Skeletal muscle satellite cell (primary cell): Measurements from ENCODE around the gene HDGFL2.

ENCODE experiments used
- H3K27me3 ChIP-seq: 2 replicates; pipeline ENCODE4 v1.7.0; 2013; ENCODE audit warnings: low read length; ENCODE audit not compliant: control insufficient read depth, insufficient read depth
- H3K36me3 ChIP-seq: 2 replicates; pipeline ENCODE4 v1.7.0; 2013; ENCODE audit warnings: mild to moderate bottlenecking, control low read depth, low read length; ENCODE audit not compliant: insufficient read depth
- H3K4me1 ChIP-seq: 2 replicates; pipeline ENCODE4 v1.7.0; 2013; ENCODE audit warnings: low read length; ENCODE audit not compliant: control insufficient read depth, insufficient read depth
- H3K4me2 ChIP-seq: 2 replicates; pipeline ENCODE4 v1.7.0; 2013; ENCODE audit warnings: mild to moderate bottlenecking, low read length
- H3K4me3 ChIP-seq: 2 replicates; pipeline ENCODE4 v1.7.0; 2013; ENCODE audit warnings: low read length
- H3K9ac ChIP-seq: 2 replicates; pipeline ENCODE4 v1.7.0; 2013; ENCODE audit warnings: mild to moderate bottlenecking, low read depth, low read length, moderate library complexity
- H3K9me3 ChIP-seq: replicated peaks from 2 replicates; pipeline ENCODE4 v1.7.0; 2013; ENCODE audit warnings: mild to moderate bottlenecking, control low read depth, low read length

Gene HDGFL2

DNA sequence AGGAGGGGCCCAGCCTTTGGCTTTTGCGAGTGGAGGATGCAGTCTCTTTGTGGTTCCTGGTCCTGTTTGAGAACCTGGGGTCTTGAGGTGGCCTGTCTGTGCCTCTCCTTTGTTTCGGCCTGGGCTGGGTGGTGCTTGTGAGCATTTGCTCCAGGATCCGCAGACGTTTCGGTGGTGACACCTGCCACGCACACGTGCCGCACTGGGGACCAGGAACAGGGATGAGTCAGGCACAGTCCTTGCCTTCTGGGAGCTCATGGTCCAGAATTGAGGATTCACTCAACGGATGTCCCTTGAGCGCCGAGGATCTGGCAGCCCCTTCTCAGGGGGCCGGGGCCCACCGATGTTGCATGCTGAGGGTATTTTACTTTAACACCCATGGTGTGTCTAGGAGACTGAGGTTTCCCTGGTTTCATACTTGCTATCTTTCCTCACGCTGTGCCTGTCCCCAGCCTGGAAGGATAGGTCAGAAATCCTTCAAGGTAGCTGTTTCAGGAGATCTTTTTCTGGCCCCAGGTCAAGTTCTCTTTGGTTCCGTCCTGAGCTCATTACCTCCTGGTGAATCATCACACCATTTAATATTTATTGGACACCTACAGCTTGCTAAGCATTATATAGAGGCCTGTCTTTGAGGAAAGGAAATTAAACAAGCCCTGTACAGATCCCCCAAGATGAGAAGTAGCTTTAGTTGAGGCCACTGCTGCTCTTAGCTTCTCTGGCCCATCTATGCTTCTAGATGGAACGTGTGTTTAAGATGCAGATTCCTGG, 5.1 kb downstream of the HDGFL2 start:
- Histone ChIP-seq H3K27me3 (no peaks in the 10 kb centered on the region), H3K9me3 (no peaks in the 10 kb centered on the region), H3K4me1 (peaks cover 14% of the 10 kb centered on the region), H3K36me3 (peaks cover 32% of the 10 kb centered on the region), H3K9ac (no peak overlapping the region), H3K4me3 (no peak overlapping the region), H3K4me2 (no peak overlapping the region)

DNA sequence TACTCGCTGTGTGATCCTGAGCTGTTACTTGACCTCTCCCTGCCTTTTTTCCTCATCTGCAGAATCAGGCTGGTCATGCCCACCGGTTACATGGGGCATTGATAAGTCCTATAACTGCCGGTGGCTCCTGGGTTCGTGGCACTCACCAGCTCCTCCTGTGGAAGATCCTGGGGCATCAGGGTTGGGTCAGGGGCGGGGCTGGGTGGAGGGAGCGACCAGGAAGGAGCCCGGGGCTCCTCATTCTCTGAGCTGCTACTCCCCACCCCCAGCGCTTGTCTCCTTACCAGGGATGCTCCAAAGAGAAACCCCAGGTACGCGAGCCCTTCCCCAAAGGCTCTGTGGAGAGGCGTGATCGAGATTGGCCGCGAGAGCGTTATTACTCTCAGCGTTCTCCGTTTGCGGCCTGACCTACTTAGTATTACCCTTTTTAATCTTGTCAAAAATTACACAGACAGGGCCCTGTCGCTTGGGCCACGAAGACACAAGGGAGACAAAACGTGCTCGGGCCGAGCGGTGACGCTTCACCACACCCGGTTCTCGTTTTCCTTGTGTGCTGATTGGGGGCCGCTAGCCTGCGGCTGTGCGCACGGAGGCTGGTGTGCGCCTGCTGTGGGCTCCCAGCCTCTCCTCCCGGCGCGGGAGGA, 10.7 kb downstream of the HDGFL2 start:
- no peaks in the 10 kb centered on the region for H3K4me1 ChIP-seq
- H3K27me3 ChIP-seq, result no peaks in the 10 kb centered on the region
- H3K4me2 ChIP-seq, result no peak overlapping the region
- peaks cover 18% of the 10 kb centered on the region for H3K36me3 ChIP-seq
- no peak overlapping the region for H3K9ac ChIP-seq
- no peaks in the 10 kb centered on the region for H3K9me3 ChIP-seq
- H3K4me3 ChIP-seq, result no peak overlapping the region

DNA sequence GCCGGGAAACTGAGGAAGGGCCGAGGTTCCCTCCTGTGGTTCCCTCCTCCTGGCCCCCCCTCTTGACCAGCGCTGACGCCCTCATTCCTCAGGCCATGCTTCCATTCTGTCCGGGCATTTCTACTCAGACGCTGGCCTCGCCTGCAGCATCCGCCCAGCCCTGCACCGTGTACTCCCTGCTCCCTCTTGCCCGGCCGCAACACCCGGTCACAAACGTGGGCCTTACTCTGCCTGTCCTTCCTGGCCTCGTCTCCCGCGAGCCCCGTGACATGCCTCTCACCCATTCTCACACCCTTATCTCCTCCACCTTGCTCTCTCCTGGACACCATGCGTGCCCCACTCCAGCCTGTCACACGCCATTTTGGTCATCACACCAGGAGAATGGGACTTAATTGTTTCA, 11.3 kb downstream of the HDGFL2 start:
- H3K9me3 ChIP-seq, result no peaks in the 10 kb centered on the region
- H3K4me1 ChIP-seq, result no peaks in the 10 kb centered on the region
- H3K4me2 ChIP-seq, result no peak overlapping the region
- H3K4me3 ChIP-seq, result no peak overlapping the region
- no peaks in the 10 kb centered on the region for H3K27me3 ChIP-seq
- no peak overlapping the region for H3K9ac ChIP-seq
- H3K36me3 ChIP-seq, result peaks cover 17% of the 10 kb centered on the region

DNA sequence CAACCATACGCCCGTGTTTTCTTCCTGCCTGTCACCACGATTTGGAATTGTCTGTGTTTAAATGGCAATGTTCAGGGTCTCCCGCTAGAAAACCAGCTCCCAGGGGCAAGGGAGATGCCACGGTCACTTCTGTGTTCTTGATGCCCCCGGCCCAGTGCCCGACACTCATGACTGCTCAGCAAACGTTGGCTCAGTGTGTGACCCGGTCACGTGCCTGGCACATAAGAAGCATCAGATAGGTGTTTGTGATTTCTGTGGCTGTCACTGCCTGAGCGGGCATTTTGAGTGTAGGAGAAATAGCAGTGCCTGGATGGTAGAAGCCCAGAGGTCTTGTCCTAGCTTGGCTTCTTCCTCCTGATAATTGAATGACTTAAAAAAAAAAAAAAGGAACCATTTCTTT, 15.5 kb downstream of the HDGFL2 start:
- Histone ChIP-seq H3K4me3 (no peak overlapping the region), H3K9ac (no peak overlapping the region), H3K9me3 (no peaks in the 10 kb centered on the region), H3K36me3 (peaks cover 30% of the 10 kb centered on the region), H3K4me2 (no peak overlapping the region), H3K4me1 (no peaks in the 10 kb centered on the region), H3K27me3 (no peaks in the 10 kb centered on the region)

DNA sequence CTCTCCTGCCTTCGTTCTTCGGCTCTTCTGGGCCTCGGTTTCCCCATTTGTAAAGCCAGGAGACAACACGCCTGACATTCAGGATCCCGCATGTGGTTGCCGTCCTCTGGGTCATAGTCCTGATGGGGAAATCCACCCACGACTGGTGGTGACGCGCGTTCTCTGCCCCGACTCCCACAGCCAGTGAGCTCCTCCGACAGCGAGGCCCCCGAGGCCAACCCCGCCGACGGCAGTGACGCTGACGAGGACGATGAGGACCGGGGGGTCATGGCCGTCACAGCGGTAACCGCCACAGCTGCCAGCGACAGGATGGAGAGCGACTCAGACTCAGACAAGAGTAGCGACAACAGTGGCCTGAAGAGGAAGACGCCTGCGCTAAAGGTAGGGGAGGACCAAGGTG, 16.4 kb downstream of the HDGFL2 start:
- Histone ChIP-seq H3K27me3 (no peaks in the 10 kb centered on the region), H3K9me3 (no peaks in the 10 kb centered on the region), H3K9ac (no peak overlapping the region), H3K4me3 (no peak overlapping the region), H3K4me1 (no peaks in the 10 kb centered on the region), H3K4me2 (no peak overlapping the region), H3K36me3 (peaks cover 25% of the 10 kb centered on the region)

DNA sequence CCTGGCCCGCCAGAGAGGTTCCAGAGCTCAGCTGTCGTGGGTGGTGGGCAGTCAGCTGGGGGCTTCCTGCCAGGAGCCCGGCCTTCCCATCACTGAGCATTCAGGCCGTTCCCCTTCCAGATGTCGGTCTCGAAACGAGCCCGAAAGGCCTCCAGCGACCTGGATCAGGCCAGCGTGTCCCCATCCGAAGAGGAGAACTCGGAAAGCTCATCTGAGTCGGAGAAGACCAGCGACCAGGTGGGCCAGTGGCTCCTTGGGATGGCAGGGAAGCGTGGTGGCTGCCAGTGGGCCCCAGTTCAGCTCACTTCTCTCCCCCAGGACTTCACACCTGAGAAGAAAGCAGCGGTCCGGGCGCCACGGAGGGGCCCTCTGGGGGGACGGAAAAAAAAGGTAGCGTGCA, 19.3 kb downstream of the HDGFL2 start:
- Histone ChIP-seq H3K9ac (no peak overlapping the region), H3K4me3 (no peak overlapping the region), H3K27me3 (no peaks in the 10 kb centered on the region), H3K4me2 (no peak overlapping the region), H3K9me3 (no peaks in the 10 kb centered on the region), H3K36me3 (peaks cover 36% of the 10 kb centered on the region), H3K4me1 (no peaks in the 10 kb centered on the region)

DNA sequence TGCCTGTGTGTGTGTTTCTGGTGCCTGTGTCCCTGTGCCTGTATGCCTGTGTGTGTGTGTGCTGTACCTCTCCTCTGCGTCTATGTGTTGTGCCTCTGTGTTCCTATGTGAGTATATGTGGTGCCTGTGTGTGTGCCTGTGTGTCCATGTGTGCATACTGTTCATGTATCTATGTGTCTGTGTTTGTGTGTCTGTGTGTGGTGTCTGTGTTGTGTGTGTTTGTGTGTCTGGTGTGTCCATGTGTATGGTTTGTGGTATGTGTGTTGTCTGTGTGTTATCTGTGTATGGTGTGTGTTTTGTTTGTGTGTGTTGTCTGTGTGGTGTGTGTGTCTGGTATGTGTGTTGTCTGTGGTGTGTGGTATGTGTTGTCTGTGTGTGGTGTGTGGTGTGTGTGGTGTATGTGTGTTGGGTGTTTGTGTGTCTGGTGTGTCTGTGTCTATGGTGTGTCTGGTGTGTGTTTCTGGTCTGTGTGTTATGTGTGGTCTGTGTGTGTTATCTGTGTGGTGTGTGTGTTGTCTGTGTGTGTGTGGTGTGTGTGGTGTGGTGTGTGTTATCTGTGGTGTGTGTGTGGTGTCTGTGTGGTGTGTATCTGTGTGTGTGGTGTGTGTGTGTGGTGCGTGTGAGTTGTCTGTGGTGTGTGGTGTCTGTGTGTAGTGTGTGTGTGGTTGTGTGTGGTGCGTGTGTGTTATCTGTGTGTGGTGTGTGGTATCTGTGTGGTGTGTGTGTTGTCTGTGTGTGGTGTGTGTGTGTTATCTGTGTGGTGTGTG, 20.4 kb downstream of the HDGFL2 start:
- Histone ChIP-seq H3K4me2 (no peak overlapping the region), H3K4me3 (no peak overlapping the region), H3K27me3 (no peaks in the 10 kb centered on the region), H3K9me3 (no peaks in the 10 kb centered on the region), H3K36me3 (peaks cover 42% of the 10 kb centered on the region), H3K4me1 (no peaks in the 10 kb centered on the region), H3K9ac (no peak overlapping the region)

DNA sequence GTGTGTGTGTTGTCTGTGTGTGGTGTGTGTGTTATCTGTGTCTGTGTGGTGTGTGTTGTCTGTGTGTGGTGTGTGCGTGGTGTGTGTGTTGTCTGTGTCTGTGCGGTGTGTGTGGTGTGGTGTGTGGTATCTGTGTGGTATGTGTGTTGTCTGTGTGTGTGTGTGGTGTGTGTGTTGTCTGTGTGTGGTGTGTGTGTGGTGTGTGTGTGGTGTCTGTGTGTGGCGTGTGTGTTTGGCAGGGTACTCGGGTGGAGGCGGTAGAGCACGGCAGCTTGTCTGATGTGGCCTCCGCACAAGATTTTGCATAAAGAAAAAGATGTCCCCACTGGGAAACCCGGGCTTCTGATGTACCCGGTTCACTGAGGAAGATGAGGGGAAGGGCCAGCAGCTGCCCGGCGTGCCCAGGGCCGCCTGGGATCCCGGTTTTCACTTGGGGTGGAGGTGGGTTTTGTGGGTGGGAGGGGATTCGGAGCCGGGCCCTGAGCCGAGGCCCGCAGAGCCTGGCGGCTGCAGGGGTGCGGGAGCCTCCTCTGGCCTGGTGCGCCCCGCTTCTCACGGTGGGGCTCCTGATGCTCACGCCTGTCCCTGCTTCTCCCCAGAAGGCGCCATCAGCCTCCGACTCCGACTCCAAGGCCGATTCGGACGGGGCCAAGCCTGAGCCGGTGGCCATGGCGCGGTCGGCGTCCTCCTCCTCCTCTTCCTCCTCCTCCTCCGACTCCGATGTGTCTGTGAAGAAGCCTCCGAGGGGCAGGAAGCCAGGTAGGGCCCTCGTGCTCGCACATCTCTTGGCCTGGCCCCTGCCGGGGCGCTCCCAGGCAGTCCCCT, 21.2 kb downstream of the HDGFL2 start:
- Histone ChIP-seq H3K27me3 (no peaks in the 10 kb centered on the region), H3K9ac (no peak overlapping the region), H3K9me3 (no peaks in the 10 kb centered on the region), H3K4me3 (no peak overlapping the region), H3K4me2 (no peak overlapping the region), H3K4me1 (no peaks in the 10 kb centered on the region), H3K36me3 (peaks cover 49% of the 10 kb centered on the region)

DNA sequence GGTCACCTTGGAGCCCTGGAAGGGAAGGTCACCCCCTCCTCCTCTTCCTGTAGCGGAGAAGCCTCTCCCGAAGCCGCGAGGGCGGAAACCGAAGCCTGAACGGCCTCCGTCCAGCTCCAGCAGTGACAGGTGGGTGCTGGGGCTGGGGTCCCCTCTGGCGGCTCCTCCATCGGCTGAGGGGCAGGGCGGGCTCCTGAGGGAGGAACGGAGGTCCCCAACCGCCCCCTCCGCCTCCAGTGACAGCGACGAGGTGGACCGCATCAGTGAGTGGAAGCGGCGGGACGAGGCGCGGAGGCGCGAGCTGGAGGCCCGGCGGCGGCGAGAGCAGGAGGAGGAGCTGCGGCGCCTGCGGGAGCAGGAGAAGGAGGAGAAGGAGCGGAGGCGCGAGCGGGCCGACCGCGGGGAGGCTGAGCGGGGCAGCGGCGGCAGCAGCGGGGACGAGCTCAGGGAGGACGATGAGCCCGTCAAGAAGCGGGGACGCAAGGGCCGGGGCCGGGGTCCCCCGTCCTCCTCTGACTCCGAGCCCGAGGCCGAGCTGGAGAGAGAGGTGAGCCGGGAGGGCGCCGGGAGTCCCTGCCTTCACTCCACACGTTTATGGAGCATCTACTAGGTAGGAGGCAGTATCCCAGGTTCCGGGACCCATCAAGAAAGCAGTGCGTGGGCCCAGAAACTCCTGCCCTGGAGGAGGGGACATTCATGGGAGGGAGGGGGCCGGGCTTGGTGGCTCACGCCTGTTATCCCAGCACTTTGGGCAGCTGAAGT, 22.0 kb downstream of the HDGFL2 start:
- Histone ChIP-seq H3K4me2 (no peak overlapping the region), H3K36me3 (peaks cover 50% of the 10 kb centered on the region), H3K9ac (no peak overlapping the region), H3K4me1 (no peaks in the 10 kb centered on the region), H3K9me3 (no peaks in the 10 kb centered on the region), H3K4me3 (no peak overlapping the region), H3K27me3 (no peaks in the 10 kb centered on the region)

DNA sequence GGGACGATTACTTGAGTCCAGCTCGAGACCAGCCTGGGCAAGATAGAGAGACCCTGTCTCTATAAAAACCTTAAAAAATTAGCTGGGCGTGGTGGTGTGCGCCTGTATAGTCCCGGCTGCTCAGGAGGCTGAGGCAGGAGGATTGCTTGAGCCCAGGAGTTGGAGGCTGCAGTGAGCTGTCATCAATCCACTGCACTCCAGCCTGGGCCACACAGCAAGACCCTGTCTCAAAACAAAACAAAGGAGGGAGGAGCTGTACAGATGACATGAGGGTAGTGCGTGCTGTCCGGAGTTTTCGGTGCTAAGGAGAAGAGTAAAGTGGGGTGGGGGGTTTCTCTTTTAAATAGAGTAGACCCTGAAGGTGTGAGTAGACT, 22.6 kb downstream of the HDGFL2 start:
- H3K36me3 ChIP-seq, result peaks cover 48% of the 10 kb centered on the region
- H3K4me1 ChIP-seq, result no peaks in the 10 kb centered on the region
- H3K4me3 ChIP-seq, result no peak overlapping the region
- H3K9ac ChIP-seq, result no peak overlapping the region
- H3K27me3 ChIP-seq, result no peaks in the 10 kb centered on the region
- no peaks in the 10 kb centered on the region for H3K9me3 ChIP-seq
- H3K4me2 ChIP-seq, result no peak overlapping the region
